HCT116 (cell line): ENCODE results near the gene MBD5. TPM values are rescaled to one million over a fixed set of nuclear protein-coding genes. Genes with fewer than 3 reads are reported as not detected.

Source experiments
- ATAC-seq: fragments of 200-7000 bp; cut with Tn5 transposase; 2 replicates; pipeline ENCODE4 v1.9.1; 2020; ENCODE audit warnings: mild to moderate bottlenecking, moderate library complexity
- BruUV-seq: library from RNA; stranded (reverse); fragments of 400-500 nt; replicated peaks from 2 replicates; lab custom pipeline; 2021; lab: Mats Ljungman, UMichigan
- CTCF ChIA-PET: fragments of 300-600 bp; sonication (Branson Sonifier 250); formaldehyde crosslinking; loops from one replicate; lab custom pipeline; 2021; ENCODE audit warnings: antibody characterized with exemption; lab: Charles Lee
- POLR2A ChIA-PET: fragments of 300-600, 350-600 bp; sonication (Branson Sonifier 250); formaldehyde crosslinking; loops from one replicate; lab custom pipeline; 2021; ENCODE audit warnings: antibody characterized with exemption; lab: Charles Lee
- RAD21 ChIA-PET, 2 experiments: fragments of 300-600 bp; sonication (Branson Sonifier 250); formaldehyde crosslinking; loops; one replicate each; lab custom pipeline; 2023; ENCODE audit warnings: low total read pairs in 2 of 2; ENCODE audit not compliant: uncharacterized antibody in 2 of 2, unreplicated experiment in 2 of 2, low non-redundant PET in 1 of 2; lab: Charles Lee
- DNase-seq: peaks from one replicate; pipeline ENCODE4 v3.0.0-alpha.2; 2010; ENCODE audit warnings: low read depth, low spot score
- H2AFZ ChIP-seq: fragments of 200-600 bp; shearing (Covaris generic), sonication (generic); 2 replicates; pipeline ENCODE4 v1.6.1; 2017; ENCODE audit warnings: low read depth, mixed run types, mixed read lengths, antibody characterized with exemption, low read length; ENCODE audit not compliant: poor library complexity, severe bottlenecking
- H3K27ac ChIP-seq: 2 replicates; pipeline ENCODE4 v1.5.1; 2012; ENCODE audit warnings: low read depth, low read length
- H3K27me3 ChIP-seq: fragments of 200-600 bp; sonication (generic); 2 replicates; pipeline ENCODE4 v1.6.1; 2016; ENCODE audit warnings: mixed run types, low read length, mixed read lengths; ENCODE audit not compliant: insufficient read depth
- H3K36me3 ChIP-seq, 2 experiments: fragments of 200-500 bp in 1 of 2; fragments of 200-600 bp in 1 of 2; sonication (Bioruptor generic) in 1 of 2; sonication (generic) in 1 of 2; 2 replicates each; pipeline versions ENCODE4 v1.5.1 to v1.6.1; 2014 to 2016; ENCODE audit warnings: low read length in 2 of 2, inconsistent platforms in 1 of 2, mixed read lengths in 1 of 2, mixed run types in 1 of 2; ENCODE audit not compliant: insufficient read depth in 2 of 2, control insufficient read depth in 1 of 2
- H3K4me1 ChIP-seq, 2 experiments: fragments of 200-600 bp in 1 of 2; sonication (generic) in 1 of 2; 2 replicates each; pipeline versions ENCODE4 v1.5.1 to v1.6.1; 2012 to 2017; ENCODE audit warnings: low read length in 2 of 2, inconsistent platforms in 1 of 2, mild to moderate bottlenecking in 1 of 2, mixed read lengths in 1 of 2, mixed run types in 1 of 2, moderate library complexity in 1 of 2; ENCODE audit not compliant: insufficient read depth in 2 of 2, control insufficient read depth in 1 of 2
- H3K4me2 ChIP-seq: fragments of 200-600 bp; sonication (generic); 2 replicates; pipeline ENCODE4 v1.6.1; 2017; ENCODE audit warnings: mixed run types, low read length, mixed read lengths
- H3K4me3 ChIP-seq, 2 experiments: fragments of 200-600 bp in 1 of 2; sonication (generic) in 1 of 2; replicated peaks in 1 of 2; 2 replicates each; pipeline ENCODE4 v1.5.1; 2011 to 2016; ENCODE audit warnings: low read length in 2 of 2, control low read depth in 1 of 2, low read depth in 1 of 2, mild to moderate bottlenecking in 1 of 2, mixed read lengths in 1 of 2, mixed run types in 1 of 2
- H3K79me2 ChIP-seq: fragments of 200-600 bp; sonication (generic); 2 replicates; pipeline ENCODE4 v1.6.1; 2017; ENCODE audit warnings: mild to moderate bottlenecking, mixed run types, low read length, moderate library complexity, mixed read lengths; ENCODE audit not compliant: insufficient read depth
- H3K9ac ChIP-seq: fragments of 200-600 bp; sonication (generic); 2 replicates; pipeline ENCODE4 v1.6.1; 2016; ENCODE audit warnings: low read length, mixed read lengths
- H3K9me2 ChIP-seq: fragments of 200-600 bp; sonication (generic), shearing (Covaris generic); 2 replicates; pipeline ENCODE4 v1.6.1; 2017; ENCODE audit warnings: mixed run types, mild to moderate bottlenecking, moderate library complexity; ENCODE audit not compliant: insufficient read depth
- H3K9me3 ChIP-seq, 2 experiments: fragments of 200-500 bp in 1 of 2; fragments of 200-600 bp in 1 of 2; sonication (Bioruptor generic) in 1 of 2; sonication (generic) in 1 of 2; 2 replicates each; pipeline ENCODE4 v1.6.1; 2014 to 2017; ENCODE audit warnings: low read length in 2 of 2, mixed read lengths in 2 of 2, inconsistent platforms in 1 of 2, low read depth in 1 of 2, mild to moderate bottlenecking in 1 of 2, mixed run types in 1 of 2, moderate library complexity in 1 of 2; ENCODE audit not compliant: control insufficient read depth in 1 of 2, insufficient read depth in 1 of 2
- H4K20me1 ChIP-seq: fragments of 200-600 bp; sonication (generic), shearing (Covaris generic); 2 replicates; pipeline ENCODE4 v1.6.1; 2017; ENCODE audit warnings: mixed run types, mild to moderate bottlenecking, moderate library complexity; ENCODE audit not compliant: insufficient read depth
- CEBPB ChIP-seq: IDR thresholded peaks from 2 replicates; pipeline ENCODE4 v1.6.1; 2012; ENCODE audit warnings: low read depth
- EGR1 ChIP-seq: IDR thresholded peaks from 2 replicates; pipeline ENCODE4 v1.6.1; 2012; ENCODE audit warnings: low read depth
- ELF1 ChIP-seq: IDR thresholded peaks from 2 replicates; pipeline ENCODE4 v1.6.1; 2012; ENCODE audit warnings: low read depth, borderline replicate concordance
- EZH2 ChIP-seq: fragments of 200-600 bp; sonication (generic); IDR thresholded peaks from 2 replicates; pipeline ENCODE4 v1.6.1; 2017; ENCODE audit warnings: antibody characterized with exemption, mixed run types
- EZH2phosphoT487 ChIP-seq: fragments of 200-600 bp; IDR thresholded peaks from 2 replicates; pipeline ENCODE4 v1.6.1; 2018; ENCODE audit warnings: antibody characterized with exemption, borderline replicate concordance
- POLR2AphosphoS5 ChIP-seq: IDR thresholded peaks from 2 replicates; pipeline ENCODE4 v1.6.1; 2011; ENCODE audit warnings: mild to moderate bottlenecking, low read depth, low read length, moderate library complexity
- ZFX ChIP-seq: fragments of 450-650 bp; IDR thresholded peaks from 2 replicates; pipeline ENCODE4 v1.6.1; 2017
- ZNF274 ChIP-seq: fragments of 200-500 bp; sonication (Bioruptor generic); IDR thresholded peaks from 2 replicates; pipeline ENCODE4 v1.6.1; 2014; ENCODE audit warnings: mild to moderate bottlenecking, low read depth, low read length, inconsistent platforms
- intact Hi-C: fragments of 100-400 bp; cut with micrococcal nuclease; formaldehyde crosslinking; loops from 2 replicates; pipeline ENCODE4 v1.10.0; 2022
- total RNA-seq: library from RNA; stranded (reverse); gene quantifications from one replicate; pipeline ENCODE4 v1.2.1, GENCODE V29; 2021; ENCODE audit not compliant: unreplicated experiment
- TF ChIP-seq, protein P1 (sequence below): IDR thresholded peaks from 2 replicates; pipeline ENCODE4 v1.6.1; 2012
- TF ChIP-seq, protein P2 (sequence below): IDR thresholded peaks from 2 replicates; pipeline ENCODE4 v1.6.1; 2012

MBD5 gene
- total RNA-seq, 1 experiment from 2014 or later = 20.5 TPM

DNA sequence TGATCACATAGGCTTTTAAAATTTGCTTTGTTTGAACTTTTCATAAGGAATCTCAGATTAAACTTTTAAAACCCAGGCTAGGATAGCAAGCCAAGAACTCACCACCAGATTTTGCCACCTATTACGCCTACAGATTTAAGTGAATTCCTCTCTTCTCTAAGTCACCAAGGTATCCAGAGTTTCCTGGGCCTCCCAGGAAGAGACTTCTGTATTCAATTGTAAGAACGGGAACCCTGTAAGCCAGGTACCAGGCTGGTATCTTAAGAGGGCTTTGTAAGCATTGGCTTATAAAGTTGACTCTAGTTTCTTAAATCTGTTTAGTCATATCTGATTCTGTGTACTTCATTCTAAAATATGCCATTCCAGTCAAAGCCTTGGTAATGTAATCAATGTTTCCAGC, 285.1 kb downstream of the MBD5 start (continued):
- TF ChIP-seq EZH2 = no peak
- TF ChIP-seq, protein P1, sequence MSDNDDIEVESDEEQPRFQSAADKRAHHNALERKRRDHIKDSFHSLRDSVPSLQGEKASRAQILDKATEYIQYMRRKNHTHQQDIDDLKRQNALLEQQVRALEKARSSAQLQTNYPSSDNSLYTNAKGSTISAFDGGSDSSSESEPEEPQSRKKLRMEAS = no peak

DNA sequence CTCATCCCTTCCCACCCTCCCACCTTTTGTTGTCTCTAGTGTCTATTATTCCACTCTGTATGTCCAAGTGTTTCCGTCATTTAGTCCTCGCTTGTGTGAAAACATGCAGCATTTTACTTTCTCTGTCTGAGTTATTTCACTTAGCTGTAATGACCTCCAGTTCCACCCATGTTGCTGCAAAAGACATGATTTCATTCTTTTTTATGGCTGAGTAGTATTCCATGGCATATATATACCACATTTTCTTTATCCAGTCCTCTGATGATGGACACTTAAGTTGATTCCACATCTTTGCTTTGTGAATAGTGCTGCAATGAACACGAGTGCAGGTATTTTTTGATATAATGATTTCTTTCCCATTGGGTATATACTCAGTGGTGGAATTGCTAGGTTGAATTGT, 296.7 kb downstream of the MBD5 start:
- no peak for TF ChIP-seq EGR1
- TF ChIP-seq ZNF274 = no peak
- TF ChIP-seq EZH2phosphoT487 = no peak
- no peak for TF ChIP-seq CEBPB
- TF ChIP-seq ZFX = no peak
- TF ChIP-seq ELF1 = no peak
- TF ChIP-seq, protein P2, sequence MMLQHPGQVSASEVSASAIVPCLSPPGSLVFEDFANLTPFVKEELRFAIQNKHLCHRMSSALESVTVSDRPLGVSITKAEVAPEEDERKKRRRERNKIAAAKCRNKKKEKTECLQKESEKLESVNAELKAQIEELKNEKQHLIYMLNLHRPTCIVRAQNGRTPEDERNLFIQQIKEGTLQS = no peak
- no peaks in the 10 kb centered on the region for H4K20me1 ChIP-seq
- H2AFZ ChIP-seq = no peak overlapping the region
- no TSS peak for BruUV-seq
- no peak overlapping the region for H3K9ac ChIP-seq
- H3K79me2 ChIP-seq = no peaks in the 10 kb centered on the region
- DNase-seq = no peak
- no peaks in the 10 kb centered on the region for H3K9me2 ChIP-seq
- H3K36me3 ChIP-seq = no peaks in the 10 kb centered on the region
- no peaks in the 10 kb centered on the region for H3K27me3 ChIP-seq
- POLR2A ChIA-PET = no interaction called here
- no peak overlapping the region for H3K27ac ChIP-seq
- H3K4me2 ChIP-seq = no peak overlapping the region
- no peak overlapping the region for H3K4me3 ChIP-seq
- no peaks in the 10 kb centered on the region for H3K4me1 ChIP-seq
- no peaks in the 10 kb centered on the region for H3K9me3 ChIP-seq
- intact Hi-C loops = no loop called here
- no peak for ATAC-seq
- CTCF ChIA-PET = no interaction called here
- RAD21 ChIA-PET = no interaction called here

DNA sequence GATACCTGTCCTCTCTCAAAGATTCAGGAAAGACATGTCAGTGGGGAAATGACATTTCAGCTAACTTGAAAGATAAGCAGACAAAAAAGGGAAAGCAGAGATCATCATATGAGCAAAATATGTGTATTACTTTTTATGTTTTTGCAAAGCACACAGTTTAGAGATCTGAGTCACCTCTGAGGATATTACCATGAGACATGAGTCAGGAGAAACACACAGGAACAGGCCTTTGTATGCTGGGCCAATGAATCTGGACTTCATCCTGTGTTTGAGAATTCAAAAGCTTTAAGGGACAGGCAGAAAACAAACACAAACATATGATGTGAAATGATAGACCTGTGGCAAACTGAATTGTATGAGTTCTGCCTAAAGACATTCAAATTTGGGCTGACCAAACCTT, 317.6 kb downstream of the MBD5 start:
- Histone ChIP-seq H3K4me2 (no peak overlapping the region), H3K36me3 (no peaks in the 10 kb centered on the region), H3K9ac (no peak overlapping the region), H3K27ac (no peak overlapping the region), H3K9me2 (no peaks in the 10 kb centered on the region), H4K20me1 (no peaks in the 10 kb centered on the region), H3K4me3 (no peak overlapping the region), H3K4me1 (no peaks in the 10 kb centered on the region), H2AFZ (no peak overlapping the region), H3K27me3 (no peaks in the 10 kb centered on the region), H3K9me3 (no peaks in the 10 kb centered on the region), H3K79me2 (no peaks in the 10 kb centered on the region)
- ATAC-seq (no peak), DNase-seq (no peak)
- TF ChIP-seq POLR2AphosphoS5 (no peak), ZNF274 (no peak)
- BruUV-seq = no TSS peak
- POLR2A ChIA-PET = no interaction called here
- RAD21 ChIA-PET = no interaction called here
- intact Hi-C loops = no loop called here
- CTCF ChIA-PET = no interaction called here
